Bronchial epithelial cell (primary cell): ENCODE data around the gene CREB3. TPM values are rescaled to one million over a fixed set of nuclear protein-coding genes. Genes with fewer than 3 reads are reported as not detected.
A peak's percentile ranks its signal among the peaks of the same experiment; 100 is the strongest.

Experiments used
- DNase-seq: peaks from one replicate; pipeline ENCODE4 v3.0.0-alpha.2; 2010; ENCODE audit warnings: low read depth
- FAIRE-seq: peaks from 2 replicates; lab custom pipeline; 2011; peaks lifted over from hg19 to GRCh38; lab: Jason Lieb, UNC
- H3K27me3 ChIP-seq: 2 replicates; pipeline ENCODE4 v1.5.1; 2011; ENCODE audit warnings: low read length; ENCODE audit not compliant: control insufficient read depth, insufficient read depth
- H3K36me3 ChIP-seq: 2 replicates; pipeline ENCODE4 v1.5.1; 2011; ENCODE audit warnings: low read length; ENCODE audit not compliant: control insufficient read depth, insufficient read depth
- H3K4me3 ChIP-seq: 2 replicates; pipeline ENCODE4 v1.5.1; 2011; ENCODE audit warnings: mild to moderate bottlenecking, low read depth, low read length, control low read depth
- total RNA-seq: library from RNA; depleted of rRNA; stranded (reverse); fragments of >200 nt; gene quantifications from 2 replicates; pipeline ENCODE4 v1.2.1, GENCODE V29; 2014
- TF ChIP-seq, protein P1 (sequence below): IDR thresholded peaks from 2 replicates; pipeline ENCODE4 v1.5.1; 2011; ENCODE audit warnings: mild to moderate bottlenecking, moderate library complexity, low read length, control low read depth, inconsistent platforms; ENCODE audit not compliant: insufficient read depth, severe bottlenecking

The CREB3 gene
- total RNA-seq, 1 donor from 2014 or later: 57.9 TPM

DNA sequence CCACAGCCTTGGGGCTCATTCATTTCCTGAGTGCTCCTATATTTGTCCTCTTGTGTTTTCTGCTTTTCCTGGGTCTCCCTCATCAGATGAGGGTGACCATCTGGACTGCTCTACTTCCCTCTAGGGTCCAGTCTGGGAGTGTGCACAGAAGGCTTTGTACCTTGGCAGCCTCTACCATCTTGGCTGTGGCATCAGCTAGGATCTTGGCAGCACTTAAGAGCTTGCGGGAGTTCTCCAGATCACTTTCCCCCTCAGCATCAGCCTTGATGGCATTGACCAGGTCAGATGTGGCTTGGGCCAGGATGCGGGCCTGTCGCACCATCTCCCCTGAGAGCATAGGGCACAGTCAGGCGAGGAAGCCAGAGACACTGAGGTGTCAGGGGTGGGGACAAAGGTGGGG lies 16.2 kb upstream of the CREB3 start:
- TF ChIP-seq, protein P1, sequence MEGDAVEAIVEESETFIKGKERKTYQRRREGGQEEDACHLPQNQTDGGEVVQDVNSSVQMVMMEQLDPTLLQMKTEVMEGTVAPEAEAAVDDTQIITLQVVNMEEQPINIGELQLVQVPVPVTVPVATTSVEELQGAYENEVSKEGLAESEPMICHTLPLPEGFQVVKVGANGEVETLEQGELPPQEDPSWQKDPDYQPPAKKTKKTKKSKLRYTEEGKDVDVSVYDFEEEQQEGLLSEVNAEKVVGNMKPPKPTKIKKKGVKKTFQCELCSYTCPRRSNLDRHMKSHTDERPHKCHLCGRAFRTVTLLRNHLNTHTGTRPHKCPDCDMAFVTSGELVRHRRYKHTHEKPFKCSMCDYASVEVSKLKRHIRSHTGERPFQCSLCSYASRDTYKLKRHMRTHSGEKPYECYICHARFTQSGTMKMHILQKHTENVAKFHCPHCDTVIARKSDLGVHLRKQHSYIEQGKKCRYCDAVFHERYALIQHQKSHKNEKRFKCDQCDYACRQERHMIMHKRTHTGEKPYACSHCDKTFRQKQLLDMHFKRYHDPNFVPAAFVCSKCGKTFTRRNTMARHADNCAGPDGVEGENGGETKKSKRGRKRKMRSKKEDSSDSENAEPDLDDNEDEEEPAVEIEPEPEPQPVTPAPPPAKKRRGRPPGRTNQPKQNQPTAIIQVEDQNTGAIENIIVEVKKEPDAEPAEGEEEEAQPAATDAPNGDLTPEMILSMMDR: no peak
- no peak for FAIRE-seq
- Histone ChIP-seq H3K36me3 (peaks cover 65% of the 10 kb centered on the region), H3K4me3 (no peak overlapping the region), H3K27me3 (no peaks in the 10 kb centered on the region)
- no peak for DNase-seq

DNA sequence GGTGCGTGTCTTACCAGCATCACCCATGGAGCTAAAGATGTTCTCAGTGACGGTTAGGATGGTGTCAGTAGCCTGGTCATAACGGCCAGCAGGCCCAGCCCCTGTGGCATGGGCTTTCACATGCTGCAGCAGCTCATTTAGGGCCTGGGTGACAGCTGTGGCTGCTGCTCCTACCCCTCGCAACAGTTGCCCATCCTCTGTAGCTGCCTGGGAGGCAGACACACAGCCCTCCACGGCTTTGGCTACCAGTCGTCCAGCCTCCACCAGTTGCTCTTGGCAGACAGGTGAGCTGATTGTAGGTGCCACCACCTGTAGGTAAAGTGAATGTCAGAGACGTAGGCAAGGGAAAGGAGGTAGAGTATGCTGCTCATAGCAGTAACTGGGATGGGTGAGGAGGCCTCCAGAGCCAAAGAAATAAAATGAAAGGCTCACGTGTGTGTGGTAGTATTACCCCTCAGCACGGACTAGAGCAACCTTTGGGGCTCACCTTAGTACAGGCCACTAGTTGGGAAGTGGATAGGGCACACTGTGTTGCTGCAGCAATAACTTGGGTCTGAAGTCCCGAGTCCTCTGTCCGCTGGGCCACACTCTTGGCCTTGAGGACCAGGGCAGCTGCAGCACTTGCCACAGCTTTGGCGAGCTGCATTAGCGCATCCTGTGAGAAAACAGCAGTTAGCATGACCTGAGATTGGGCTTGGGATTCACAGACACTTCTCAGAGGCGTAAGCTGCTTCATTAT lies 15.2 kb upstream of the CREB3 start:
- no peaks in the 10 kb centered on the region for H3K27me3 ChIP-seq
- TF ChIP-seq, protein P1: no peak
- H3K36me3 ChIP-seq: peaks cover 68% of the 10 kb centered on the region

DNA sequence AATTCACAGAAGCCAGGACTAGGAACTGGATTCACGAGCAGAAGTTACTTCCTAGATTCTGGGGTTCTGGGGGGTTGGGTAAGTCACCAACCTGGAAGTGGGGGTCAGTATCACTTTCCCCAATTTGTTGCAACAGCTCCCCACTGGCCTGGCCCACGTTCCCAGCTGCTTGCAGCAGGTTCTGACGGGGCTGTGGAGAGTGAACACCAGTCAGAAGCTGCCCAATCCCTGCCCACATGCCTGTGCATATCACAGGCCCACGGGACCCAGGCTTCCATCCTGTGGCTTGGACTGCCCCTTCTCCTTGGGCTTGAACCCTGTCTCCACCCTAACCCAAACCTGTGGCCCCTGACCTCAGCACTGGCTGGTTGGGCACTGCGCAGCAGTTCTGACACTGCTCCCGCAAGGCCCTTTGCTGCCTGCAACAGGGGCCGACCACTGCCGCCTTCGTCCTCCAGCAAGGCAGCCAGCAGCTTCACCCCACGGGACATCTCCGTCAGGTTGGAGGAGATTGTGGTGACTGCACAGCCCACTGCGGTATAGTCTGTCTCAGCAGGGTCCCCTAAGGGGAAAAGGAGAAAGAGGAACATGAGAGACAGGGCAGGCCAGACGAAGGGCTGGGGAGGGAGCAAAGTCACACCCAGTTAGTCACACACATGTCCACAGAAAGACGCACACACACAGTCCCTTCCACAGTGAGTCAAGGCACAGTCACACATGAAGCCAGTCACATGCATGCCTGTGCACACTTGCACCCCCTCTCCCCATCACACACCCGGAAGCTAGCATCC lies 13.6 kb upstream of the CREB3 start:
- no peak overlapping the region for H3K4me3 ChIP-seq
- TF ChIP-seq, protein P1: no peak
- FAIRE-seq (peak; percentile 95), DNase-seq (peak; percentile 93)
- H3K27me3 ChIP-seq: no peaks in the 10 kb centered on the region
- H3K36me3 ChIP-seq: peaks cover 66% of the 10 kb centered on the region

More for the DNA sequence above, 15.2 kb upstream of the CREB3 start:
- no peak for DNase-seq
- no peak overlapping the region for H3K4me3 ChIP-seq
- no peak for FAIRE-seq

GRCh38 chr9:35719546-35719945 lies 12.9 kb upstream of the CREB3 start:
- Histone ChIP-seq H3K36me3 (peaks cover 65% of the 10 kb centered on the region), H3K4me3 (no peak overlapping the region), H3K27me3 (no peaks in the 10 kb centered on the region)
- DNase-seq (no peak), FAIRE-seq (no peak)
- TF ChIP-seq, protein P1: no peak

GRCh38 chr9:35723426-35723825 lies 9.0 kb upstream of the CREB3 start:
- Histone ChIP-seq H3K4me3 (no peak overlapping the region), H3K27me3 (no peaks in the 10 kb centered on the region), H3K36me3 (peaks cover 46% of the 10 kb centered on the region)
- TF ChIP-seq, protein P1: no peak
- DNase-seq: no peak
- no peak for FAIRE-seq
